ENCODE measurements around the gene ATG5.
A peak's percentile ranks its signal among the peaks of the same experiment; 100 is the strongest.

Gene ATG5

GRCh38 chr6:106142876-106143431 is 182.6 kb downstream of the ATG5 start:
- TF ChIP-seq CTCF (IDR thresholded peaks at IDR 0.05; ENCODE audit: insufficient read depth, low read length, poor library complexity, severe bottlenecking), result no peak
- TF ChIP-seq EZH2phosphoT487 (conservative IDR thresholded peaks at IDR 0.05; ENCODE audit: low read length), result no peak
- no peak overlapping the region for H3K4me3 ChIP-seq (ENCODE audit: insufficient read depth, low read length, poor library complexity, severe bottlenecking)

GRCh38 chr6:106141441-106142237 is 183.9 kb downstream of the ATG5 start:
- H2AFZ ChIP-seq (ENCODE audit: low read depth, low read length, severe bottlenecking), result peak overlapping the region; percentile 19
- no peaks in the 10 kb centered on the region for H3K36me3 ChIP-seq (ENCODE audit: low read length)
- peak overlapping the region; percentile 3; the same call in 1 of the 2 replicates for H3K27ac ChIP-seq (ENCODE audit: low read depth, low read length)

More at GRCh38 chr6:106142876-106143431, 182.6 kb downstream of the ATG5 start:
- Histone ChIP-seq H3K27me3 (ENCODE audit: low read length) (no peaks in the 10 kb centered on the region), H3K9me2 (replicated peaks; ENCODE audit: insufficient read depth, low read length) (no peaks in the 10 kb centered on the region), H2AFZ (ENCODE audit: low read depth, low read length, severe bottlenecking) (no peak overlapping the region), H3K4me2 (ENCODE audit: low read depth, low read length, poor library complexity, severe bottlenecking) (no peak overlapping the region), H3K79me2 (ENCODE audit: insufficient read depth, low read length) (no peaks in the 10 kb centered on the region), H3F3A (ENCODE audit: insufficient read depth) (no peaks in the 10 kb centered on the region), H3K9ac (ENCODE audit: low read length) (no peak overlapping the region), H3K36me3 (ENCODE audit: low read length) (no peaks in the 10 kb centered on the region), H3K9me3 (ENCODE audit: insufficient read depth, low read length) (no peaks in the 10 kb centered on the region), H3K27ac (ENCODE audit: low read depth, low read length) (no peak overlapping the region), H4K20me1 (ENCODE audit: low read depth, low read length) (no peaks in the 10 kb centered on the region)

GRCh38 chr6:106138151-106138550 is 187.4 kb downstream of the ATG5 start:
- Histone ChIP-seq H3K79me2 (ENCODE audit: insufficient read depth, low read length) (no peaks in the 10 kb centered on the region), H3K27ac (ENCODE audit: low read depth, low read length) (no peak overlapping the region), H3K36me3 (ENCODE audit: low read length) (no peaks in the 10 kb centered on the region), H2AFZ (ENCODE audit: low read depth, low read length, severe bottlenecking) (no peak overlapping the region), H3K4me3 (ENCODE audit: insufficient read depth, low read length, poor library complexity, severe bottlenecking) (no peak overlapping the region), H3K9me2 (replicated peaks; ENCODE audit: insufficient read depth, low read length) (no peaks in the 10 kb centered on the region), H4K20me1 (ENCODE audit: low read depth, low read length) (no peaks in the 10 kb centered on the region), H3F3A (ENCODE audit: insufficient read depth) (no peaks in the 10 kb centered on the region), H3K9me3 (ENCODE audit: insufficient read depth, low read length) (no peaks in the 10 kb centered on the region), H3K4me2 (ENCODE audit: low read depth, low read length, poor library complexity, severe bottlenecking) (no peak overlapping the region), H3K27me3 (ENCODE audit: low read length) (no peaks in the 10 kb centered on the region), H3K9ac (ENCODE audit: low read length) (no peak overlapping the region)
- TF ChIP-seq EZH2phosphoT487 (conservative IDR thresholded peaks at IDR 0.05; ENCODE audit: low read length) (no peak), CTCF (IDR thresholded peaks at IDR 0.05; ENCODE audit: insufficient read depth, low read length, poor library complexity, severe bottlenecking) (no peak)

More at GRCh38 chr6:106141441-106142237, 183.9 kb downstream of the ATG5 start:
- Histone ChIP-seq H3K4me2 (ENCODE audit: low read depth, low read length, poor library complexity, severe bottlenecking) (peak overlapping the region; percentile 24), H4K20me1 (ENCODE audit: low read depth, low read length) (no peaks in the 10 kb centered on the region), H3K9ac (ENCODE audit: low read length) (no peak overlapping the region), H3K9me2 (replicated peaks; ENCODE audit: insufficient read depth, low read length) (no peaks in the 10 kb centered on the region), H3K27me3 (ENCODE audit: low read length) (no peaks in the 10 kb centered on the region), H3K9me3 (ENCODE audit: insufficient read depth, low read length) (no peaks in the 10 kb centered on the region), H3K79me2 (ENCODE audit: insufficient read depth, low read length) (no peaks in the 10 kb centered on the region), H3F3A (ENCODE audit: insufficient read depth) (no peaks in the 10 kb centered on the region), H3K4me3 (ENCODE audit: insufficient read depth, low read length, poor library complexity, severe bottlenecking) (no peak overlapping the region)
- TF ChIP-seq EZH2phosphoT487 (conservative IDR thresholded peaks at IDR 0.05; ENCODE audit: low read length) (no peak), CTCF (IDR thresholded peaks at IDR 0.05; ENCODE audit: insufficient read depth, low read length, poor library complexity, severe bottlenecking) (no peak)

Data from SU-DHL-6 (cell line).